Muscle of leg (tissue), 11 donors: ENCODE measurements around the gene PPP2R2C. TPM values are rescaled to one million over a fixed set of nuclear protein-coding genes. Genes with fewer than 3 reads are reported as not detected.

Experiments used
- DNase-seq: peaks from one replicate; pipeline ENCODE4 v3.0.0; 2013
- H3K27ac ChIP-seq: one replicate; pipeline ENCODE4 v1.5.1; 2013; ENCODE audit warnings: mild to moderate bottlenecking, low read length, control low read depth
- H3K27me3 ChIP-seq: one replicate; pipeline ENCODE4 v1.6.1; 2013; ENCODE audit warnings: low read length; ENCODE audit not compliant: control insufficient read depth, insufficient read depth
- H3K36me3 ChIP-seq: one replicate; pipeline ENCODE4 v1.6.1; 2013; ENCODE audit warnings: low read length; ENCODE audit not compliant: control insufficient read depth, insufficient read depth
- H3K4me1 ChIP-seq: one replicate; pipeline ENCODE4 v1.6.1; 2013; ENCODE audit warnings: low read length; ENCODE audit not compliant: control insufficient read depth, insufficient read depth
- H3K4me3 ChIP-seq: one replicate; pipeline ENCODE4 v1.5.1; 2013; ENCODE audit warnings: low read length, control low read depth
- H3K9me3 ChIP-seq: replicated peaks from 2 replicates; pipeline ENCODE4 v1.6.1; 2013; ENCODE audit warnings: low read depth, low read length; ENCODE audit not compliant: control insufficient read depth
- WGBS: methylation state at CpG from one replicate; pipeline ENCODE4 v1.1.5; 2013; ENCODE audit warnings: missing lambda C conversion rate; ENCODE audit not compliant: insufficient coverage; 5-methylcytosine and 5-hydroxymethylcytosine counted together
- polyA plus RNA-seq, 8 donors: library from polyadenylated mRNA; unstranded; fragments of 120-200 nt; gene quantifications; one replicate each; pipeline versions ENCODE4 v1.2.1 to v1.2.3, GENCODE V29; 2013; ENCODE audit warnings: inconsistent platforms in 1 of 8, low replicate concordance in 1 of 8; ENCODE audit not compliant: insufficient read length in 8 of 8, insufficient read depth in 1 of 8
- total RNA-seq: library from RNA; stranded (reverse); fragments of 120-200 nt; gene quantifications from one replicate; pipeline ENCODE4 v1.2.4, GENCODE V29; 2013

The PPP2R2C gene
- total and polyA plus RNA-seq, 9 donors: 0.09 to 3.4 (median 0.17) TPM

DNA sequence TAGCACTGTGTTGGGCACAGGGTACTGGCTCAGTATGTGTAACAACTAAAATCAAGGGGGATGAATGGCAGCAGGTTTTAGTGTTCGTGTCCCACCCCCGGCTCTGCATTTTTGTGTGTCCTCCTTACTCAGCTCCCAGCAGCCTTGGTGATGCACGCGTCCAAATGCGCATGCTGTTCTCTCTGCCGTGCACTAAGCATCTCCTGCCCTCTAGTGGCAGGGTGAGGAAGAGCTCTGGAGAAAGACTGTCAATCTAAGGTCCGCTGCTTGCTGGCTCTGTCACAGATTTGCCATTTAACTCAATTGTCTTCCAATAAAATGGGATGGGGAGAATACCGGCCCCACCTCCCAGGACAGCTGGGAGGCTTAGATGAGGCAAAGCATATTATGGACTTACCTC lies 141.4 kb downstream of the PPP2R2C start:
- no peaks in the 10 kb centered on the region for H3K4me1 ChIP-seq
- H3K4me3 ChIP-seq: no peak overlapping the region
- no peak for DNase-seq
- H3K27ac ChIP-seq: no peak overlapping the region
- peaks cover 5% of the 10 kb centered on the region for H3K9me3 ChIP-seq
- H3K27me3 ChIP-seq: peaks cover 21% of the 10 kb centered on the region
- H3K36me3 ChIP-seq: no peaks in the 10 kb centered on the region
- WGBS: 75% methylated on average over 5 of the region's 8 CpGs

DNA sequence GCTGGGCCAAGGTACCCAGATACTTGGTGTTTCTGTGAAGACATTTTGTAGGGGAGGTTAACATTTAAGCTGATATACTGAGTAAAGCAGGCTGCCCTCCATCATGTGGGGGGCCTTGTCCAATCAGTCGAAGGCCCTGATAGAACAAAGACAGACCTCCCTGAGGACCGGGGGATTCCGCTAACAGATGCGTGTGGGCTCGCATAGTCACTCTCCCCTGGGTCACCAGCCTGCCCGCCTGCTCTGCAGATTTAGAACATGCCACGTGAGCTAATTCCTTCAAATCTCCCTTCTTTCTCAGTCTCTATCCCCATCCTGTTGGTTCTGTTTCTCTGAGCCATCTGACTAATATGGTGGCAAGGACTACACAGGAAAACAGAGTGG lies 142.0 kb downstream of the PPP2R2C start:
- Histone ChIP-seq H3K27me3 (peaks cover 22% of the 10 kb centered on the region), H3K9me3 (peaks cover 5% of the 10 kb centered on the region), H3K4me3 (no peak overlapping the region), H3K27ac (no peak overlapping the region), H3K4me1 (no peaks in the 10 kb centered on the region), H3K36me3 (no peaks in the 10 kb centered on the region)
- DNase-seq: no peak
- WGBS: 72% methylated on average over 4 of the region's 7 CpGs

DNA sequence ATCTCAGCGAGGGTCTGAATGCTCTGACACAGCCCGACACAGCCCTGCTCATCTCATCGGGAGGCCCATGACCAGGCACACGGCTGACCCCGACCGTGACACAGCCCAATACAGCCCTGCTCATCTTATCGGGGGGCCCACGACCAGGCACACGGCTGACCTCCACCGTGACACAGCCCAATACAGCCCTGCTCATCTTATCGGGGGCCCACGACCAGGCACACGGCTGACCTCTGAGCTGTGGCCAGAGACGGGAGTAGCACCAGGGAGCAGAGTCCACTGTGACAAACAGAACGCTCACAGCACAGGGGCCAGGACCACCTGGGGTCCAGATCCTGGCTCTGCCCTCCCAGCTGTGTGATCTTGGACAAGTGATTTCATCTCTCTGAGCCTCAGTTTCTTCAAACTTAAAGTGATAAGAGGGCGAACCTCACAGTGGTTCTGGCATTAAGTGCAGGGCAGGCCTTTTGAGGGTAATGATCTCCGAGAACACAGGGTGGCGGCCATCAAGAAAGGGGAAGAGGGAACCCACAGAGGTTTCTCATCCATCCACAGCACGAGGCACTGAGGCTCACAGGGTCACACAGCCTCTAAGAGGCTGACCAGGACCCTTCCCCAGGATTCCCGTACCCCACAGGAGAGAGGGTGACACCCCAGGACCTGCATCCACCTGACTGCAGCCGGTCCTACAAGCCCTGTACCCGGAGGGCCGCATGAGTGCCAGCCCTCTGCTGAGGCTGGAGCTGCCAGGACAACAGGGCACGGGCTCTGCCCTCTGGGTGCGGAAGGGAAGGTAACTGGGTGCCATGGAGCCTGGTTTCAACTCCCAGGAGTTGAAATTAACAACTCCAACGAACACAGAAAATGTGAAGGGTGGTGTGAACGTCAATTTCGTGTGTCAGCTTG lies 142.7 kb downstream of the PPP2R2C start:
- WGBS: 76% methylated on average over 25 of the region's 28 CpGs
- no peak overlapping the region for H3K27ac ChIP-seq
- H3K4me1 ChIP-seq: peaks cover 2% of the 10 kb centered on the region
- H3K27me3 ChIP-seq: peaks cover 21% of the 10 kb centered on the region
- no peak overlapping the region for H3K4me3 ChIP-seq
- no peaks in the 10 kb centered on the region for H3K36me3 ChIP-seq
- H3K9me3 ChIP-seq: peaks cover 5% of the 10 kb centered on the region
- no peak for DNase-seq

DNA sequence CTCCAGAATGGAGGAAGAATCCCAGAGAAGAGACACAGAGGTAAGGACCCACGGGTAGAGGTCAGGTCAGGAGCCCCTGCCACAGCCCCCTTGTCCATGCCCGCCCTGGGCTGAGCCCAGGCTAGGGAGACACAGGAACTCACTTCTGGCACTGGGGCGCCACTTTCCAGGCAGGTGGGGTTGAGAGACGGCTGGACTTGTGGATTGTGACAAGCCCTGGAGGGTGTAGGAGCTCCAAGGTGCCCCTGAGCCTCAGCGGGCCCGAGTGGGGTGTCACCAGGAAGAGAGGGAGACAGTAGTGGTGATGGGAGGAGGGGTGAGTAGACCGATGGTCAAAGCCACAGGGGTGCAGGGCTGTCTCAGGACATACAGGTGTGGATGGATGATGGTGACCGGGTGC lies 143.9 kb downstream of the PPP2R2C start:
- peaks cover 2% of the 10 kb centered on the region for H3K4me1 ChIP-seq
- 75% methylated on average over 8 of the region's 8 CpGs for WGBS
- H3K27me3 ChIP-seq: peaks cover 25% of the 10 kb centered on the region
- H3K9me3 ChIP-seq: peaks cover 5% of the 10 kb centered on the region
- DNase-seq: no peak
- H3K27ac ChIP-seq: no peak overlapping the region
- no peak overlapping the region for H3K4me3 ChIP-seq
- H3K36me3 ChIP-seq: no peaks in the 10 kb centered on the region

DNA sequence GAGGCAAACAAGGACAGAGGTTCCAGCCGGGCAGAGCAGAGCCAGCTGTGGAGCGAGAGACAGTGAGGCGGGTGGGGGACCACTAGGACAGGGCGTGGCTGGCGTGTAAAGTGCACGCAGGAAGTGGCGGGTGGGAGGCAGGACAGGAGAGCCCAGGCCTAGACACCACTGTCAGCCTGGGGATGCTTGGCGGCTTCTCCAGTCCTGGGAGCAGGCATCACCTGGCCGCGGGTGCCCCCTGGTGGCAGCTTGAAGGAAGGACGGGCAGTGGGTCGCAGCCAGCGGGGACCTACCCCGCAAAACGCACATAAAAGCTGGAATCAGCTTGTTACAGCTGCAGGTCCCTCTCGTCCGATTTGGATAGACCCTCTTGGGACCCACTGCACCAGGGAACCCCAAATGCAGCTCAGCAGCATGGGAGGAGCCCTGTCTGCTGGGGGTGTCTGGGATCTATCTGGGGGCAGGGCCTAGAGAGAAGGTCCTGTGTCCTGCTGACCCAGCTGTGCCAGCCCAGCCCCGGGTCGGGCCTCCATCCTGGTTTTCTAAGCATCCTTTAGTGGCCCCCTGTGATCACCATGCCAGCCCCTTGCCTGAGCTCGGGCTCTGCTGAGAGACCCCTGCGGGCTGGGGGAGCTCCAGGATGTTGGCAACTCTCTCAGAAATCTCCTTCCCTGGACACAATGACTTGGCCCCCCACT lies 145.0 kb downstream of the PPP2R2C start:
- H3K36me3 ChIP-seq: no peaks in the 10 kb centered on the region
- no peak overlapping the region for H3K27ac ChIP-seq
- peak; percentile 75 for DNase-seq
- peaks cover 5% of the 10 kb centered on the region for H3K9me3 ChIP-seq
- H3K4me1 ChIP-seq: peaks cover 2% of the 10 kb centered on the region
- peaks cover 25% of the 10 kb centered on the region for H3K27me3 ChIP-seq
- no peak overlapping the region for H3K4me3 ChIP-seq
- 9% methylated on average over 21 of the region's 21 CpGs for WGBS

DNA sequence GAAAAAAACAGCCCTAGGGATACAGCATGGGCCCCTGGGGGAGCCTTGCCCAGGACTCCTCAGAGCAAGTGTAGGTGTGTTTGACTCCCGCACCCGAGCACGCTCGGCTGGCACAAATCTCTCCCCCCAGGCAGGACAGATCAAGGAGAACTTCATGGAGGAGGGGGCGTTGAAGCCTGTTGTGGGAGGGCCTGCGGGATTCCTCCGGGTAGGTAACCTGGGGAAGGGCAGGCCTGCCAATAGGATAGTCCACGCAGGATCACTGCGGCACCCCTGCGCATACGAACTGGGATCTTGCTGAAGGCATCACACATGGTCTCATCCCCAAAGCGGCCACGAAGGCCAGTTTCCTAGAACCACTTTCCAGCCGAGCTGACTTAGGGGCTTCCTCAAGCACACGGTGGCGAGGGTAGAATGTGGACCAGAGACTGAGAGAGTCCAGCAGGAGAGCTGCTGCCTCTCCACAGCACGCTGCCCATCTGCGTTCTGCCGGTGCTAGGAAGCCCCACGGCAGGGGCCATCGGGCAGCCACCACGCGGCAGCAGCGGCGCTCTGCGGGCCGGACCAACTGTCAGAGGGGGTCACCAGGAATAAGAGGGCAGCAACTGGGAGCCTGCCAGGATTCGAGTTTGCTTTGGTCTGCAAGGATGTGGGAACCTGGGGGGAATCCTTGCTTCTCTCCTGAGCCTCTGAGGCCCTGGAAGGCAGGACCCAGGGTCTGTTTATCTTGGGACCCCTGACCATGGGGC lies 145.9 kb downstream of the PPP2R2C start:
- H3K36me3 ChIP-seq: no peaks in the 10 kb centered on the region
- no peak overlapping the region for H3K4me3 ChIP-seq
- H3K9me3 ChIP-seq: peaks cover 3% of the 10 kb centered on the region
- no peak overlapping the region for H3K27ac ChIP-seq
- H3K4me1 ChIP-seq: peaks cover 2% of the 10 kb centered on the region
- DNase-seq: no peak
- H3K27me3 ChIP-seq: peaks cover 27% of the 10 kb centered on the region
- whole genome bisulfite sequencing: 90% methylated on average over 23 of the region's 28 CpGs

DNA sequence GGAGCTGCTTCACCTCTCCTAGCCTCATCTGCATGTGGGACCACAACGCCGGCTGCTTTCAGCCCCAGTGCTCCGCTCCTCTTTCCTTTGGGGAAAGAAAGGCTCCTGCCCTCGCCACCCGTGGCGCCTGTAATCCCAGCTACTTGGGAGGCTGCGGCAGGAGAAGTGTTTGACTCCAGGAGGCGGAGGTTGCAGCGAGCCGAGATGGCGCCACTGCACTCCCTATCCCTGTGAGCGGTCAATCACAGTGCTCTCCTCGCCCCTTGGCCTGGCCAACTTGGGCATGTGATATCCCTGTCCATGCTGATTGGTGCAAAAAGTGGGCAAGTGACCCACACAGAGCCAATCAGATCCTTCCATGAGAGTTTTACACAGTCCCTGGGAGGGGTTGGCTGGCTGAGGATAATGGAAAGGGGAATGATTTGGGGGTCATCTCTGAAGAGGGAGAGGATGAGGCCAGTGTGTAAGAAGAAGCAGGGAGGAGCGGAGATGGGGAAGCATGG lies 146.6 kb downstream of the PPP2R2C start:
- Histone ChIP-seq H3K36me3 (no peaks in the 10 kb centered on the region), H3K4me3 (no peak overlapping the region), H3K27me3 (peaks cover 27% of the 10 kb centered on the region), H3K27ac (peak overlapping the region; percentile 62), H3K9me3 (no peaks in the 10 kb centered on the region), H3K4me1 (peaks cover 2% of the 10 kb centered on the region)
- WGBS: 59% methylated on average over 5 of the region's 14 CpGs
- no peak for DNase-seq

DNA sequence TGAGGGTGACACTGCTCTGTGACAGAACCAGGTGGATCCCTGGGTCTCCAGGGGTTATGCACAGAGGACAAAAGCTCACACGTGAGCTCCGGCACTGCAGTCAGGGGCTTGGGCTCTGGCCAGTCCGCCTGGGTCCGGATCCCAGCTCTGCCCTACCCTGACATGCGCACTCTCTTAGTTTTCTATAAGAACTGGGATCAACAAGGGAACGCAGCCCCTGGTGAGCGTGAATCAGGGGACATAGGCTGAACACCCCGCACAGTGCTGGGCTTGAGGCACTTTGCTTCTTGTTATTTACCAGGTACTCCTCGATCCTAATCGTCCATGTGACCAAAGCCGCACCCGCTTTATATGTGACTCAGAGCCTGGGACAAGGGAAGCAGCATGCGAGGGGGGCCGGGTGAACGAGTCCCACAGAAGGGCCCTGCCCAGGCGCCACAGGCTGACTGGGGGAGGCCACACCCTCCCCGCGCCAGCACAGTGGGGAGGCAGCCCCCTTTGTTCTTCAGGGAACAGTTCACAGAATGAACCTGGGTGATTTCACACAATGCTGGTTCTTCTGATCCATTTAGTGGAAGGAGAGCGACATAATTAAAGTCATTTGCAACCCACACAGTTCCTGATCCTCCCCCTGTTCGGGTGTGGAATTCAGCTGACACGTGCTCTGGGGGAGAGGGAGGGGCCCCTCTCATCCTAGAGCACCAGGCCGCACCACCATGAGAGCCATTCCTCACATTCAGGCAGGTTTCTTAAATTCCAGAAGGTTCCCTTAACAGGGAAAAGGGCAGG lies 147.2 kb downstream of the PPP2R2C start:
- no peaks in the 10 kb centered on the region for H3K36me3 ChIP-seq
- peaks cover 2% of the 10 kb centered on the region for H3K4me1 ChIP-seq
- H3K27ac ChIP-seq: peak overlapping the region; percentile 62
- no peaks in the 10 kb centered on the region for H3K9me3 ChIP-seq
- H3K4me3 ChIP-seq: no peak overlapping the region
- 43% methylated on average over 13 of the region's 22 CpGs for WGBS
- peaks cover 27% of the 10 kb centered on the region for H3K27me3 ChIP-seq
- DNase-seq: peak; percentile 45

DNA sequence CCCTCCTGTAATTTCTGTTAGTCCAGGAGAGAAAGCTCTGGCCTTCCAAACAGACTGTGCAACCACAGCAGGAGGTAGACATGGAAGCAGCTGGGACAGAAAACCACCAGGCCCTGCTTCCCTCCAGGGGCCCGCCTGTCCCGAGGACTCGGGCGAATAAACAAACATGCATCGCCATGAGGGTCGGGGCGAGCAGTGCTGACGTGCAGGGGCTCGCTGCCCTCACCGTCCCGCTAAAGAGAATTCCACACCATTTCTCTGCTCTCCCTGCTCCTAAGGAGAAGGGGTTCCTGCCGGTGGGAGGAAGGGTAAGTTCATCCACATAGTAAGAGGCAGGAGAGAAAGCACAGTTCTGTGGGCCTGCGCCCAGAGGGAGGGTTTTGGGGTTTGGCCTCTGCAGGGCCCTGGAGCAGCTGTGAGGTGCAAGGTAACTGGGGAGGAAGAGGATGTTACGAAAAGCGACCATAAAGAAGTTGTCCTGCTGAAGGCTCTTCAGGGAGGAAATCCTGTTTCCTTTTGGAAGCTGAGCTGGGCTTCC lies 147.9 kb downstream of the PPP2R2C start:
- no peak overlapping the region for H3K4me3 ChIP-seq
- H3K27ac ChIP-seq: peak overlapping the region; percentile 47
- WGBS: 37% methylated on average over 8 of the region's 15 CpGs

More for the DNA sequence above, 147.9 kb downstream of the PPP2R2C start:
- DNase-seq: no peak
- Histone ChIP-seq H3K9me3 (no peaks in the 10 kb centered on the region), H3K4me1 (peaks cover 2% of the 10 kb centered on the region), H3K27me3 (peaks cover 24% of the 10 kb centered on the region), H3K36me3 (no peaks in the 10 kb centered on the region)
